ENCODE results near the gene EXOC3L1.
A peak's percentile ranks its signal among the peaks of the same experiment; 100 is the strongest.

The EXOC3L1 gene

GRCh38 chr16:67161595-67162058 is 28.3 kb downstream of the EXOC3L1 start:
- DNase-seq, result no peak

- no peak for DNase-seq
These were observed 31.0 kb downstream of the EXOC3L1 start for GRCh38 chr16:67158637-67159600.

GRCh38 chr16:67157892-67158635 is 31.9 kb downstream of the EXOC3L1 start:
- DNase-seq, result no peak

- DNase-seq, result no peak
These were observed 32.7 kb downstream of the EXOC3L1 start for GRCh38 chr16:67157106-67157748.

GRCh38 chr16:67156143-67156844 is 33.6 kb downstream of the EXOC3L1 start:
- DNase-seq, result no peak

- DNase-seq, result peak in 1 of 2 experiments; percentile 67
These were observed 34.4 kb downstream of the EXOC3L1 start for GRCh38 chr16:67155295-67156142.

GRCh38 chr16:67154578-67155294 is 35.2 kb downstream of the EXOC3L1 start:
- DNase-seq, result no peak

- no peak for DNase-seq
These were observed 38.4 kb downstream of the EXOC3L1 start for GRCh38 chr16:67151431-67152097.

- no peak for DNase-seq
These were observed 39.0 kb downstream of the EXOC3L1 start, which contains the start of gene B3GNT9 for GRCh38 chr16:67150833-67151396. Gene B3GNT9 (minus strand): TSS chr16:67150998. CDS start chr16:67150485, 513 bp downstream.

- DNase-seq, result no peak
These were observed 39.7 kb downstream of the EXOC3L1 start for GRCh38 chr16:67150047-67150832.

GRCh38 chr16:67149276-67150046 is 40.5 kb downstream of the EXOC3L1 start:
- no peak for DNase-seq

GRCh38 chr16:67148656-67149275 is 41.2 kb downstream of the EXOC3L1 start:
- no peak for DNase-seq

GRCh38 chr16:67148221-67148620 is 41.7 kb downstream of the EXOC3L1 start:
- DNase-seq, result no peak

- DNase-seq, result no peak
These were observed 42.3 kb downstream of the EXOC3L1 start for GRCh38 chr16:67147437-67148140.

GRCh38 chr16:67146523-67147357 is 43.2 kb downstream of the EXOC3L1 start:
- DNase-seq, result no peak

GRCh38 chr16:67145746-67146145 is 44.2 kb downstream of the EXOC3L1 start:
- no peak for DNase-seq

Data from NCI-H1930 (cell line).